SU-DHL-6 (cell line): ENCODE data around the gene CASKIN2.

Source experiments
- EZH2phosphoT487 ChIP-seq: fragments of 200-600 bp; sonication (generic), shearing (Covaris generic); conservative IDR thresholded peaks from 2 replicates; pipeline ENCODE4 v1.6.1; 2018; ENCODE audit warnings: mild to moderate bottlenecking, antibody characterized with exemption, low read length, moderate library complexity, mixed read lengths
- TF ChIP-seq, protein P1 (sequence below): fragments of 200-600 bp; sonication (generic); IDR thresholded peaks from one replicate; pipeline ENCODE4 v1.5.1; 2017; ENCODE audit warnings: antibody characterized with exemption, mild to moderate bottlenecking, low read length, moderate library complexity; ENCODE audit not compliant: insufficient read depth, poor library complexity, severe bottlenecking

- TF ChIP-seq, protein P1, sequence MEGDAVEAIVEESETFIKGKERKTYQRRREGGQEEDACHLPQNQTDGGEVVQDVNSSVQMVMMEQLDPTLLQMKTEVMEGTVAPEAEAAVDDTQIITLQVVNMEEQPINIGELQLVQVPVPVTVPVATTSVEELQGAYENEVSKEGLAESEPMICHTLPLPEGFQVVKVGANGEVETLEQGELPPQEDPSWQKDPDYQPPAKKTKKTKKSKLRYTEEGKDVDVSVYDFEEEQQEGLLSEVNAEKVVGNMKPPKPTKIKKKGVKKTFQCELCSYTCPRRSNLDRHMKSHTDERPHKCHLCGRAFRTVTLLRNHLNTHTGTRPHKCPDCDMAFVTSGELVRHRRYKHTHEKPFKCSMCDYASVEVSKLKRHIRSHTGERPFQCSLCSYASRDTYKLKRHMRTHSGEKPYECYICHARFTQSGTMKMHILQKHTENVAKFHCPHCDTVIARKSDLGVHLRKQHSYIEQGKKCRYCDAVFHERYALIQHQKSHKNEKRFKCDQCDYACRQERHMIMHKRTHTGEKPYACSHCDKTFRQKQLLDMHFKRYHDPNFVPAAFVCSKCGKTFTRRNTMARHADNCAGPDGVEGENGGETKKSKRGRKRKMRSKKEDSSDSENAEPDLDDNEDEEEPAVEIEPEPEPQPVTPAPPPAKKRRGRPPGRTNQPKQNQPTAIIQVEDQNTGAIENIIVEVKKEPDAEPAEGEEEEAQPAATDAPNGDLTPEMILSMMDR, result no peak
- TF ChIP-seq EZH2phosphoT487, result no peak
Measured at GRCh38 chr17:75542229-75542628, 26.9 kb upstream of the CASKIN2 start.
